Measurements from ENCODE around the gene UNCX. TPM values are rescaled to one million over a fixed set of nuclear protein-coding genes. Genes with fewer than 3 reads are reported as not detected.

UNCX gene
- total RNA-seq, 1 experiment from 2014 or later: not detected

DNA sequence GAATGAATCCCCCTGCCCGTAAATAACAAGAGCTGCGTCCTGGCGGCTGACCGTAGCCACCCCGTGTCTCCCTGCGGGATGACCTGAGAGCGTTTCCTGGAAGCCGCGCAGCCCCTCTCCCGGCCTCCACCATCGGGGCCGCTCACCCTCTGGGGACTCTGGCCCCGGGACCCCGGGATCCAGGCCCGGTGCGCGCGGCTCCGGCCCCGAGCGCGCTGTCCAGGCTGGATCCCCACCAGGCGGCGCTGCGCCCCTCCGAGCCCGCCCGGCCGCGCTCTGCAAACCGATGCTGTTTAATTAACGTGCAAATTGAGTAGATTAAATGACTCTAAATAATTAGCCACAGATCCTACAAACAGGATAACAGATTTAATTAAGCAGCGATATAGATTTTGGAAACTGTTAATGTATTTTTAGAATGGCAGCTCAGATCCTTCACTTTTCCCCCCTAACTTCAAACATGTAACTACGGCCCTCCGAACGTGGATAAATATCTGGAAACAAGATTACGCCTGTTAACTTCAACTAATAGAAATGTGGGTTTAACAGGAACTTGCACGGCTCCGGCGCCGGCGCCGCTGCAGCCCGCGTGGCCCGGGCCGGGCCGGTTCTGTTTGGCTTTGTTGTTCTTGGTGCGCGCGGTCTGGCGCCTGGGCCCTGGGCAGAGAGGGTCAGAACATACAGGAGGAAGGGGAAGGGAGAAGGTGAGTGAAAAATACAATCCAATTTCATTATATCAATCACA, 7.1 kb upstream of the UNCX start:
- BruUV-seq (replicated peaks): no TSS peak
- no peaks in the 10 kb centered on the region for H3K9me3 Mint-ChIP-seq (ENCODE audit: low read depth, unreplicated experiment)
- H3K27me3 Mint-ChIP-seq (ENCODE audit: unreplicated experiment): peaks cover 95% of the 10 kb centered on the region
- DNase-seq: peak; percentile 48
- H3K36me3 Mint-ChIP-seq (ENCODE audit: insufficient read depth, unreplicated experiment): no peaks in the 10 kb centered on the region
- H3K27ac Mint-ChIP-seq (ENCODE audit: unreplicated experiment): no peak overlapping the region
- CTCF ChIA-PET: interaction anchor here (0.7 to 0.9 kb wide), 2 partner anchors 166 to 184 kb away, joined by 4 to 6 read pairs; no protein-coding TSS in a partner anchor
- no peaks in the 10 kb centered on the region for H3K4me1 Mint-ChIP-seq (ENCODE audit: low read depth, unreplicated experiment)
- intact Hi-C loops (cut with micrococcal nuclease; ENCODE audit: unreplicated experiment): no loop called here
- TF ChIP-seq, protein P1, sequence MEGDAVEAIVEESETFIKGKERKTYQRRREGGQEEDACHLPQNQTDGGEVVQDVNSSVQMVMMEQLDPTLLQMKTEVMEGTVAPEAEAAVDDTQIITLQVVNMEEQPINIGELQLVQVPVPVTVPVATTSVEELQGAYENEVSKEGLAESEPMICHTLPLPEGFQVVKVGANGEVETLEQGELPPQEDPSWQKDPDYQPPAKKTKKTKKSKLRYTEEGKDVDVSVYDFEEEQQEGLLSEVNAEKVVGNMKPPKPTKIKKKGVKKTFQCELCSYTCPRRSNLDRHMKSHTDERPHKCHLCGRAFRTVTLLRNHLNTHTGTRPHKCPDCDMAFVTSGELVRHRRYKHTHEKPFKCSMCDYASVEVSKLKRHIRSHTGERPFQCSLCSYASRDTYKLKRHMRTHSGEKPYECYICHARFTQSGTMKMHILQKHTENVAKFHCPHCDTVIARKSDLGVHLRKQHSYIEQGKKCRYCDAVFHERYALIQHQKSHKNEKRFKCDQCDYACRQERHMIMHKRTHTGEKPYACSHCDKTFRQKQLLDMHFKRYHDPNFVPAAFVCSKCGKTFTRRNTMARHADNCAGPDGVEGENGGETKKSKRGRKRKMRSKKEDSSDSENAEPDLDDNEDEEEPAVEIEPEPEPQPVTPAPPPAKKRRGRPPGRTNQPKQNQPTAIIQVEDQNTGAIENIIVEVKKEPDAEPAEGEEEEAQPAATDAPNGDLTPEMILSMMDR (IDR thresholded peaks at IDR 0.05; ENCODE audit: unreplicated experiment): peak; percentile 81
- no peak overlapping the region for H3K4me3 Mint-ChIP-seq (ENCODE audit: low read depth, unreplicated experiment)

DNA sequence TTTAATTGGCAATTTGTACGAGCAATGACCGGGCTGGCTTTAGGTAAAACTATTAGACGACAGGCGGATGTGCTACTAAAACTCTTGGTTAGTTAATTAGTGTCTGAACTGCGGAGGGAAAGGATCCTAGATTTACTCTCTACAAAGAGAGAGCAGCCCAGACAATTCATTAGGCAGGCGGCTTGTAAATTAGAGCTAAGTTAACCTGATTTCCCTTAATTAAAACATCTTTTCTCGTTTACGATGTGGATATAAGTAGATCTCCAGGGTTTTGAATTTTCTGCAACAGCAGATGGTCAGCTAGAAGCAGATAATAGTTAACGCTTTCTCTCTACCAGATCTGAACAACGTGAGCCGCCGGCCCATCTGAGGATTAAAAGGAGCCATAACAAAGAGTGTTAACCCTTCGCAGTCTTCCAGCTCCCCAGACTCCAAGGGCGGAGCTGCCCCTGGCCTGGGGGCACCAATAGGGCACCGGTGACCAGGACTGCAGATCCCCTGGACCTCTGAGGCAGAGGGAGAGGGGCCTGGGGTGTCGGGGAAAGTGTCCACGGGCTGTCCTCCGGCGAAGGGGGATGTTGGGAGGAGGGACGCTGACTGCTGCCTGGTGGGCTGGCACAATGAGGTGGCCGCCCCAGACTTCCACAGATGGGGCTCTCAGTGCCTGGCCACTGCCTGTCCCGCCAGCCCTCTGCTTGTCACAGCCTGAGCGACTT, 6.3 kb upstream of the UNCX start:
- H3K9me3 Mint-ChIP-seq (ENCODE audit: low read depth, unreplicated experiment): no peaks in the 10 kb centered on the region
- H3K27ac Mint-ChIP-seq (ENCODE audit: unreplicated experiment): no peak overlapping the region
- TF ChIP-seq, protein P1 (IDR thresholded peaks at IDR 0.05; ENCODE audit: unreplicated experiment): no peak
- CTCF ChIA-PET: interaction anchor here (0.6 to 0.9 kb wide), 3 partner anchors 16 to 206 kb away, joined by 3 to 6 read pairs (median 3); no protein-coding TSS in a partner anchor
- DNase-seq: no peak
- no peak overlapping the region for H3K4me3 Mint-ChIP-seq (ENCODE audit: low read depth, unreplicated experiment)
- intact Hi-C loops (cut with micrococcal nuclease; ENCODE audit: unreplicated experiment): no loop called here
- H3K27me3 Mint-ChIP-seq (ENCODE audit: unreplicated experiment): peaks cover 95% of the 10 kb centered on the region
- no peaks in the 10 kb centered on the region for H3K4me1 Mint-ChIP-seq (ENCODE audit: low read depth, unreplicated experiment)
- H3K36me3 Mint-ChIP-seq (ENCODE audit: insufficient read depth, unreplicated experiment): no peaks in the 10 kb centered on the region
- BruUV-seq (replicated peaks): no TSS peak

DNA sequence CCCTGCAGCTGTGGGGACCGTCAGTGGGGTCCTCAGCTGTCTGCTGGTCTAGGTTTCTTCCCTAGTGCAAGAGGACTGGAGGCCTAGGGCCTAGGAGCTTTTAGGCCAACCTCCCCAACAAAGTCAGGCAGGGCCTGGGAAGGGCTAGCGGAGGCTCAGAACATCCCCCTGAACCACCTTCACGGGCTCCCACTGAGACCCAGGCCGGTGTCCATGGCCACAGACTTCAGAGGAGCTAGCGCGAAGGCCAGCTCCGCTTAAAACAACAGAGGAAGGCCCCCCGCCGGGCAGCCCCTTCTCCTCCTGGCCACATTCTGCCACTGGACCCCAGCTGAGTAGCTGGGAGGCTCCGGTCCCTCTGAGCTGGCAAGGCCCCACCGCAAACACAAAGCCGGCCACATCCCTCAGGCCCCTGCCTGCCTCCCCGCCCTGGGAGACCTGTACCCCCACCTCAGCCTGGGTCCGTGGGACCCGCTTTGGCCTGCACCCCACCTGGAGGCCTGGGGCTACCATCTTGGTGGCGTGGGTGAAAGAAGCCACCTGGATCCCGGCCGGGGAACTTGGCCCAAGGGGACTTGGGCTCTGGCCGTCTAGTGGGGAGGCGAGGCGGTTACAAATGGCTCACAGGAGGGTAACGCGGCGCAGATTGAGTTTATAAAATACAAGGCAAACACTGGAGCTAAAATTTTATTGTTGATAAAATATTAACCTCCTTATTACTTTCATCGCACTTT, 5.4 kb upstream of the UNCX start:
- H3K4me3 Mint-ChIP-seq (ENCODE audit: low read depth, unreplicated experiment): no peak overlapping the region
- H3K4me1 Mint-ChIP-seq (ENCODE audit: low read depth, unreplicated experiment): no peaks in the 10 kb centered on the region
- H3K36me3 Mint-ChIP-seq (ENCODE audit: insufficient read depth, unreplicated experiment): no peaks in the 10 kb centered on the region
- intact Hi-C loops (cut with micrococcal nuclease; ENCODE audit: unreplicated experiment): no loop called here
- no peak for DNase-seq
- TF ChIP-seq, protein P1 (IDR thresholded peaks at IDR 0.05; ENCODE audit: unreplicated experiment): no peak
- BruUV-seq (replicated peaks): no TSS peak
- H3K9me3 Mint-ChIP-seq (ENCODE audit: low read depth, unreplicated experiment): no peaks in the 10 kb centered on the region
- H3K27me3 Mint-ChIP-seq (ENCODE audit: unreplicated experiment): peaks cover 95% of the 10 kb centered on the region
- no peak overlapping the region for H3K27ac Mint-ChIP-seq (ENCODE audit: unreplicated experiment)
- CTCF ChIA-PET: interaction anchor here (0.6 to 0.9 kb wide), 2 partner anchors 111 to 205 kb away, joined by 3 read pairs; no protein-coding TSS in a partner anchor

DNA sequence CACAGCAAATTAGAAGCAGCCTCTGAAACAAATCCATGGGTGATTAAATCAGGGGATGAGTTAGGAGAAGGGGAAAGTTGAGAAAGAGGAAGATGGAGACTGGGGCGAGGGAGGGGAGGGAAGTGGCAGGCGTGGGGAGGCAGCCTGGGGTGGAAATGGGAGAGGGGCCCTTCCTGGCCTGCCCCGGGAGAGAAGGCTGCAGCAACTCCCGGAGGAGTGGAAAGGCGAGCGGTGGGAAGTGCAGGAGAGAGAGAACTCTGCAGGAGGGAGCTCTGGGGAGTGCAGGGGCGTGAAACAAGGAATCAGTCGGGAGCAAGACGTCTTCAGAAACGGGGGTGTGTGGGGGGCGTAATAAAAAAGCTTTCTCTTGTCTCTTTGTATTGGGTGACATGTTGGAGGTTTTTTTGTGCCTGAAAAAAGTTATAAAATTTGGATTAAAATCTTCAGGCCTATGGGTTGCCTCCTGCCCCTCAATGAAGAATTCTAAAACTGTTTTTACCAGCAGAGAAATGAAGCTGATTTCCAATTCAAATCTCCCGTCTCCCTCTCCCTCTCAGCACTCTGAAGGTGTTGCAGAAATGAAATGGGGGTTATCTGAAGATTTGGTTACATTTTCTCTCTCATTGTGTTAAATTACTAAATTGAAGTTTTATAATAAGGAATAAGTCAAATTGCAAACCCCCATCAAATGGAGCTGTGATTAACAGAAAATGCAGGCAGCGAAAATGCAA, 4.7 kb upstream of the UNCX start:
- no peak for DNase-seq
- Mint-ChIP-seq H3K9me3 (ENCODE audit: low read depth, unreplicated experiment) (no peaks in the 10 kb centered on the region), H3K4me1 (ENCODE audit: low read depth, unreplicated experiment) (no peaks in the 10 kb centered on the region), H3K4me3 (ENCODE audit: low read depth, unreplicated experiment) (no peak overlapping the region), H3K27me3 (ENCODE audit: unreplicated experiment) (peaks cover 93% of the 10 kb centered on the region), H3K27ac (ENCODE audit: unreplicated experiment) (no peak overlapping the region), H3K36me3 (ENCODE audit: insufficient read depth, unreplicated experiment) (no peaks in the 10 kb centered on the region)
- intact Hi-C loops (cut with micrococcal nuclease; ENCODE audit: unreplicated experiment): no loop called here
- TF ChIP-seq, protein P1 (IDR thresholded peaks at IDR 0.05; ENCODE audit: unreplicated experiment): no peak
- CTCF ChIA-PET: interaction anchor here (0.6 kb wide), 1 partner anchor 110 kb away, joined by 3 read pairs; no protein-coding TSS in a partner anchor
- BruUV-seq (replicated peaks): no TSS peak
